T-helper 2 cell (primary cell): Measurements from ENCODE around the gene SCNN1A.
A peak's percentile ranks its signal among the peaks of the same experiment; 100 is the strongest.
"Not testable (repeated sequence)": the region's sequence is repeated elsewhere in the genome, so short reads cannot be mapped to it uniquely, and the experiment has no call there.

Experiments used
- DNase-seq, 5 experiments: peaks; one replicate each; pipeline versions ENCODE4 v3.0.0 to v3.0.0-alpha.2; 2012 to 2022

SCNN1A gene

DNA sequence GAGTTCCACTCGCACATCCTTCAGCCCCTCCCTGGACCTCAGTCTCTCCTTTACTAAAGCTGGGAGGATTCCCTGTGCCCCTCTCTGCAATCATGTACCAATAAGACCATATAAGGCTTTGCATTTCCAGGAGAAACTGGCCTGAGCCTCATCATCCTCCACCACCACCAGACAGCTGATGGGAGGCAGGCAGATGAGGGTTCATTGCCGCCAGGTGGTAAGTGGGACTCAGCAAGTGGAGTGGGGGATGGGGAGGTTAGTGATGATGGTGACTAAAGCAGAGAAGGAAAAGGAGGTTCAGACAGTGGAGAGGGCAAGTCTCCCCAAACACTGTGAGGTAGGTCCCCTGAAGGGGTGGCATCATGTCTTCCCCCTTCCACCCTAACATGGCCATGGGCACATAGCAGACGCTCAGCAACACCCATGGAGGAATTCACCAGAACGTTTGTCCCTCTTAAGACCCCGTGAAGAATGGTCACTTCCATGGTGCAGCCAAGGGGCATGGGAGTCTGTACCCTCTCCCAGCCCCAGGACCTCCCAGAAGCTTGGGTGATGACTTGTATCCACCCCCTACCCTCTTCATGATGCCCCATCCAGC, 29.0 kb downstream of the SCNN1A start:
- no peak for DNase-seq

DNA sequence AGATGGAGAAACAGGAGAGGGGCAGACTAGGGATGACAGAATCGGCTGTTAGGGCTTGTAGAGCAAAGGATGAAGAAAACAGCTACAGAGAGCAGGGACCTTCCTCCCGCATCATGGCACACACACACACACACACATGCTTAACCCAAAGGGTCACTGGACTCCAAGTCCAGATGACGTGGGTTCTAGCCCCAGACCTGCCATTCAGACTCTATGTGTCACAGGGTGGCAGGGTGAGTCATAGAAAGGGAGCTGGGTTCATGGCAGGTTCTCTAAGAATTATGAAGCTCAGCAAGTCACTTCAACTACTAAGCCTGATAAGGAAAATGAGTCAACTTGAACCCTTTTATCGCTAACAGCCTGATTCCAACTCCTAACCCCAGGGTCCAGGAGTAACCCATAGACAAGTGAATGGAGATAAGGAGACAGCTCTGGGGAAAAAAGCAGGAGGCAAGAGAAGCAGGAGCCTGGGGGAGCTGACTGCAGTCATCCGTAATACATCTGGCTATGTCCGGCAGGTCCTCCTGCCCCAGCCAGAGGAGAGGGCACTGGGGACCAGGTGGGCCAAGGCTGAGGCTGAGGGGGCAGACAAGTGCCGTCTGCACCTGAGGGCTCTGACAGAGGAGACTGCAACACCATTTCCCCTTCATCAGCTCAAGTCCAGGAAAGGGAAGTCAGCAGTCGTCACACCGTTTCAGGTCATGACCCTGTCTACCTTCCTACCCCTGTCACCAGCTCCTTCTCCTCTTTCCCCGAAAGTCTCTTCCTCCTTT, 29.9 kb downstream of the SCNN1A start:
- no peak for DNase-seq

DNA sequence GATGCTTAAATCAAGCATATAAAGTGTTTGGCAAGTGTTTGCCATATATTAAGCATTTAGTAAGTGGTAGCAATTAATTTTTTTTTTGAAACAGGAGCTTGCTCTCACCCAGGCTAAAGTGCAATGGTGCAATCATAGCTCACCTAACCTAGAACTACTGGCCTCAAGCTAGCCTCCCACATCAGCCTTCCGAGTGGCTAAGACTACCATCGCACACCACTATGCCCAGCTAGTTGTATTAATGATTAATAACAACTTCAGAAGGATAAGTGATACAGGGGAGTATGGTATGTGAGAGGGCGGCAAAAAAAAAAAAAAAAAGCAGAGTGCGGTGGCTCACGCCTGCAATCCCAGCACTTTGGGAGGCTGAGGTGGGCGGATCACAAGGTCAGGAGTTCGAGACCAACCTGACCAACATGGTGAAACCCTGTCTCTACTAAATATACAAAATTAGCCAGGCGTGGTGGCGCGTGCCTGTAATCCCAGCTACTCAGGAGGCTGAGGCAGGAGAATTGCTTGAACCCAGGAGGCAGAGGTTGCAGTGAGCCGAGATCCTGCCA, 31.2 kb downstream of the SCNN1A start:
- not testable (repeated sequence) for DNase-seq

DNA sequence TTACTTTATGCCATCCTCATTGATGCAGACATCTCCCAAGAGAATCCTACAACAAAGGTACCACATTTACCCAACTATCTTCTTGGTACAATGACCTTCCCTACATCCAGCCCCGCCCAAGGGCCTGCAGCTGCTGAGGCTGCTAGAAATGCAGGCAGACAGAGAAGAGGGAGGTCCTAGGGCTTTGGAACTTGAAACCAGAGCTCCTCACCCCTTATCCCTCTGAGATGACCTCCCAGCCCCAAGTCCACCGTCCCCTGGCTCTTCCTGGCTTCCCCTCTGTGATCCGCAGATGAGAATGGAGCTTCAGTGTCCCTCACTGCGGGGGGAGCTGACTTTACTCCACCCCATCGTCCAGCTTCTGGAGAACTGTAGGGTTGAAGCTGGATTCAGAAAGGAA, 31.8 kb downstream of the SCNN1A start:
- no peak for DNase-seq

DNA sequence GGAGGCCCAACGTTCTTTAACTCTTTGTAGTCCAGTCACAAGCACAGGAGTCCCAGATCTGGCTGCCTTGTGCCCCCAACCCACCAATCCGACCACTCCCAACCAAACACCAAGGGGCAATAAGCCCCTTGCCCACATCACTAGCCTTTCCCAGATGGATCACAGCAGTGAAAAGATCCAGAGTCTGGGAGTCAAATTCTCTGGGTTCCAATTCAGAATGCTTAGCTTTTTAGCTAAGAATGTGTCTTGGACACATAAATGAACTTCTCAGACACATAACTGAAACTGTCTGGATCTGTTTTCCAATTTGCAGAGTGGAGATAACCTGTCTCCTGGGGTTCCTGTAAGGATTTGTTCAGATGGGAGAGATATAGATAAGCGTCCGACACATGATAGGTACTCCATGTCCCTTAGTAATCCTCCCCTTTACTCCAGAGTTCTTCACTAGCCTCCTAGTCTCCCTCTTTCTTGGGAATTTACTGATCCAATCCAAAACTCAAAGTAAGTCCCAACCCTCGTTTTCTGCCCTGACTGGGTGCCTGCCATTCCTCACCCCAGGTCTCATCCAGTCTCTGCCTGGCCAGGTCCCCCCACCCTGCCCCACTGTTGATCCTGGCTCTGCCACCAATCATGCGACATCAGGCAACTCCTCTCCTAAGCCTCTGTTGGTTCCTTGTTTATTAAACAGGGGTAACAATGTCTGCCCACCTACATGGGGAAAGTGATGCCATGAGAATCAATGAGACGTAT, 33.0 kb downstream of the SCNN1A start:
- no peak for DNase-seq

DNA sequence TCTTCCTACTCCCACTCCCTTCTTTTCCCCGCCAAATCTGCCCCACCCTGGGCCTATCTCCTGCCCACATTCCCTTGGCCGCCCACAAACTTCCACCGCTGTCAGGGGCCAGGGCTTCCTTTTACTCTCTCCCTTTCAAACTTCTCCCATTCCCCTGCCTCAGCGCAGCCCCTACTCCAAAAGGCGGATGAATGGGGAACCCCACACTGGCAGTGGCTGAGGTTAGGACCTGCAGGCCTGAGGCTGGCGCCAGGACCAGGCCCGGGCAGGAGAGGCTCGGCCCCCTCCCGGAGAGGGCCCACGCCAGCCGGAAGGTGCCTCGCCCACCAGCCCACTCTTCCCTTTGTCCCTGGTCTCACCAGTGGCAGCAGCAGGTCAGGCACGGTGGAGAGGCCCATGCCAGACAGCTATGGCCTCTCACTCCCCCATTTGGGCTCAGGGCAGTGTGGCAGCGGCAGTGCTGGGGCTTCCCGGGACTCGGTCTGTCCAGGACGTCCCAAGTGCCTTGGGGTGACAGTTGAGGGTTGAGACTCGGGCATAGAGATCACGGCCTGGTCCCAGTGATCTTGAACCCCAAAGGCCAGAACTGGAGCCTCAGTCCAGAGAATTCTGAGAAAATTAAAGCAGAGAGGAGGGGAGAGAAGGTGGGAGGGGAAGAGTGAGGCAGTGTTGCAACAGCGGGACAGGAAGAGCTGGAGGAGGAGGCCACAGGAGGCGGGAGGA, 33.8 kb downstream of the SCNN1A start, which contains the start of gene TNFRSF1A:
TSS of gene TNFRSF1A (minus strand) at position 660 of the 723 bp plus-strand sequence. CDS start at position 398, 262 bp downstream.
- DNase-seq: peak in 2 of 5 experiments; percentile 30 to 74

DNA sequence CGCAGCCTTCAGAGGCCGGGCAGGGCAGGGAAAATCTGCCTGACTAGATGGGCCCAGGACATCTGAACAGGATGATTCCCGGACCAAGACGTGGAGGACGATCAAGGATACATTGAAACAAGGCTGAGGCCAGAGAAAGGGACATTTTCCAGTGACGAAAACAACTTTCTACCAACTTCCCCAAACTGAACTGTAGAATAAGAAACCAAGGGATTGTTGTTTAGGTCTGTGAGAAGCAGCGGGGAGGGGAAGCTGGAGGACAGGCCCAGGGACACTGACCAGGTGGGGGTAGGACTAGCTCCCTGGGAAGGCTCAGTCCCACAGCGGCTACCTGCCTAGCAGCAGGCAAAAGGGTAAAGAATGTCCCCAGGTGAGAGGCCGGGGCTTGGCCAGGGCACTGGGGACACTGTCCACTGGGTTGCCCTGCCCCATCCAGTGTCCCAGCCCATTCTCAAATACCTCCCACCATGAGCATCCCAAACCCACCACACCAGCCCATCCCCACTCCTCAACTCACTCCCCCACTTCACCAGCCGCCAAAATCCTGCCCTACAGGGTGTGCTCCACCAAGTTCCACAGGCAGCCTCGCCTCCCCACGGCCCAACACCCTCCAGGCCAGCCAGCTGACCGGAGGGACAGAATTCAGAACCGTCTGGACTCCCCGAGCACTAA, 34.5 kb downstream of the SCNN1A start:
- DNase-seq: no peak

DNA sequence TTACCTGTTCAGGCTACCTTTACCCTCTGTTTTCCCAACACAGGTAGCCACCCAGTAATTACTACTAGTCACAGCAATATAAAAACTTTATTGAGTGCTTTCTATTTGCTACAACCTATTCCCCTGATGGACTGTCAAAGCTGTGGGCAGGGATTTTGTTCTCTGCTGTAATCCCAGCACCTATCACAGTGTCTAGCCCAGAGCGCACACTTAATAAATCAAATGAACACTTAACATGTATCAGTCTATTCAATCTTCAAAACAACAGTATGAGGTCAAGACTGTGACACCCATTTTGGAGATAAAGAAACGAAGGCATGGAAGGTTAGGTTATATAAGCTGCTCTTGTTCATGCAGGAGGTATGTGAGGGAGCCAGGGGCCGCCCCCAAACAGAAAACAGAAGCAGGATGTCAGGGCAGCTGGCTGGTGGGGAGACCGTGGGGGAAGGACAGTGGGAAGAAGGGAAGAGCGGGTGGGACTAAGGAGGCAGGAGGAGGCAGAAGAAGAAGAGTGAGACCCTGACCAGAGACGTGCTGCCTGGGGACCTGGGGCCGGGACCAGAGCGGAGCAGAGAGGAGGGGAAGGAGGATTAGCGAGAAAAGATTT, 35.2 kb downstream of the SCNN1A start:
- peak in 1 of 5 experiments; percentile 51 for DNase-seq

DNA sequence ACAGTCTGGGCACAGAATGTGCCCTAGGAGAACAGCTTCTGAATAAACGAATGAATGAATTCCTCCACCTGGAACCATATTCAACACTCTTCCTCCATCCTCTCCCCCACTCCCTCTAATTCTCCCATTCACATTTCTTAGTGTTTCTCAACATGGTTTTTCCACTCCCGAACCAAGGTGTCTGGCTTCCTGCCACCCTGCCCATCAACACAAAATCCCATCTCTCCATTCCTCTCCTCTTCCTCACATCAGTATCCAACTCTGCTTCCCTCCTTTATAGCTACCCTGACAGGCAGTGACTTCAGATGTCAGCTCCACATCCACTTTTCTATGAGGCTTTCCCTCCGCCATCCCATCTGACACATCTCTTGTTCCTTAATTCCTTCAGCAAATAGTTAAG, 36.4 kb downstream of the SCNN1A start:
- DNase-seq: no peak

DNA sequence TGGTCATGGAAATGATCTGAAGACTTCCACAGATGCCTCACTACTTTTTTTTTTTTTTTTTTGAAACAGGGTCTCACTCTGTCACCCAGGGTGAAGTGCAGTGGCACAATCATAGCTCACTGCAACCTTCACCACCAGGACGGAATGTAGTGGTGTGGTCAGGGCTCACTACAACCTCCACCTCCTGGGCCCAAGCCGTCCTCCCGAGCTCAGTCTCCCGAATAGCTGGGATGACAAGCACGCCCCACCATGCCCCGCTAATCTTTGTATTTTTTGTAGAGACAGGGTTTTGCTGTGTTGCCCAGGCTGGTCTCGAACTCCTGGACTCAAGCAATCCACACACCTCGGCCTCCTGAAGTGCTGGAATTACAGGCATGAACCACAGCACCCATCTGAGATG, 36.8 kb downstream of the SCNN1A start:
- DNase-seq: not testable (repeated sequence)

DNA sequence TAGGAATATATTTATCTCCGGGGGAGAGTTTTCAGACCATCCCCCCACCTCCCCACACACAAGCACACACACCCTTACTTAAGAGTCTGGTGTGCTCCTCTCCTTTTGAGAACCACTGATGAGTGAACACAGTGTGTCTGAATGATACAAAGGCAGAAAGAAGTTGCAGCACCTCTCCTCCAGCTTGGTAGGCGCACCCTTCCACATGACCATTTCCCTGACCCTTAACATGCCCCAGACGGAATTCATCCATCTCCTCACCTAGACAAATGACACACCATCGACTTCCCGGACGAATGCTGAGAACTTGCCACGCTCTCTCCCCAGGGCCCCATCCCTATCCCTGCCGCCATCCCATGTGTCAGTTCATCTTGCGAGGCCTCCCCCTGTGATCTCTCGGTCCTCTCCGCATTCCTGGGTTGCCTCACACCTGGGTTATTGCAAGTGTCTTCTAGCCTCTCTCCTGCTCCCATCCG, 37.4 kb downstream of the SCNN1A start:
- DNase-seq: peak in 1 of 5 experiments; percentile 53

DNA sequence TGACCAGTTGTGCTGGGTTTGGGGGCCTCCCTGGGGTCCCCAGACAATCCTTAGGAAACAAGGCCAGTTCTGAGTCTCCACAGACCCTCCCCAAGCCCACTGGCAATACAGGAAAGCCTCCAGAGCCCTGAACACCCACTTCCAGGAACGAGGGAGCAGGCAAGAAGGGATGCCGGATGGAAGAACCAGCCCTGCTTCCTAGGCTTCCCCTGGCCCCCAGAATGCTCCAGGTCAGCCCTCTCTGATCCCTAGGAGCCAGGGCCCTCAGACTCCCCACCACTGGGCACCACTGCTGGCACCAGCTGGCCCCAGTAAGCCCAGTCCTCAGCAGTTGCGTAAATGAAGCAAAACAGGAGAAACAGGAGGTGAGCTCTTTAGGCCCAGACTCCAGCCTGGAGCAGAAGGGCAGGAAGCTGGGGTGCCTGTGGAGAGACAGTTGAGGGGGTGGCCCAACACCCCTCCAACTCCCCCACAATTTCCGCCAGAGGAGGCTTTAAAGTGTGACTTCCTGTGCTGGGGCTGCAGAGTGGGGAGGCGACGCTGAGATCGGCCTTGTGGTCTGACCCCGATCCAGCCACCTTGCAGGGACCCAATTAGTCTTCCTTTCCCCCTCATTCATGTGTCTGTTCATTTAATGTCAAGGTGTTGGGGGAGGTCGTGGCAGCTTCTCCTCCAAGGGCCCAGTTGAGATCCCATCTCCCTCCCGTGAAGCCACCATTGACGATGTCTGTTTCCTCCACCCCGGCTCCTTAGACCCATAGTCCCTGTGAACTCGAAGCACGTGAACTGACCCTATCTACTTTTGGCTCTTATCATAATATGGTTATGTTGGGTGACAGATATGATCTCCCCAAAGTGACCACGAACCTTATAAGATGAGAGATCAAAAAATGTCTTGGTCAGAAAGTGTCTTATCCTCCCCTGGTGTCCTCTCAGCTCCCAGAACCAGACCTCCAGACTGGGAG, 38.2 kb downstream of the SCNN1A start:
- DNase-seq: peak in 3 of 5 experiments; percentile 54 to 90 (median 88)

DNA sequence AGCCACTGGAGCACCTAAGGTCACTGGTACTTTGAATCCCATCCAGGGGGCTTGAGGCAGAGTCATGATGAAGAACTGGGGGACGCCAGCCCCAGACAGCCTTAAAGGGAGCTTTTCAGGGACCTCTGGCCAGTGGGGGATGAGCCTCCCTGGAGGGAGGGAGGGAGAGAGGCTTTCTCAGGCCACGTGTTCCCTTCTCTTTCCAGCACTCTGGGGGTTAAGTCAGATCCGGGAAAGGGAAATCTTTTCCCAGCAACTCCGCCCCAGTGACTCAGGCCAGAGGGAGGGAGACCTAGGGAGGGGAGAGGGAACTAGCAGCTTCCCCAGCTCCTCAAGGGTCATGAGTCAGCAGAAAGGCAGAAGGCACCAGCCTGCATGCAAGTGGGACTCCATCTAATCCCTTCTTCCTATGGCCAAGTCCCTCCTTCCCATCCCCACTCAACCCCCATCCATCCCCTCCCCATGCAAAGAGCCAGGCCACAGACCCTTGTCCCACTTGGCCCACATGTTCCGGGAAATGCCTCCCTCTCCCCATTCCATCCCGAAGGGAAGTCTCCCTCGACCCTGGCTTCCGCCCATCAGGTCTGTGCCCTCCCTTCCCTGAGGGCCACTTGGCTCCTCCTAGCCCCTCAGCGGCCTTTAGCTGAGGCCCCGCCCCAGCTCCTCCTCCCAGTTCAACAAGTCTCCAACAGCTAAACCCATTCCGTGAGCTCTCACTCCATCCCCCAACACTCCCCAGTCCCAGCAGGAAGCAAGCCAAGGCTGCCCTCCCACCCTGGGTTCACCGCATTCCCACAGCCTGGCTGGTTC, 39.1 kb downstream of the SCNN1A start:
- peak in 2 of 5 experiments; percentile 30 to 73 for DNase-seq

DNA sequence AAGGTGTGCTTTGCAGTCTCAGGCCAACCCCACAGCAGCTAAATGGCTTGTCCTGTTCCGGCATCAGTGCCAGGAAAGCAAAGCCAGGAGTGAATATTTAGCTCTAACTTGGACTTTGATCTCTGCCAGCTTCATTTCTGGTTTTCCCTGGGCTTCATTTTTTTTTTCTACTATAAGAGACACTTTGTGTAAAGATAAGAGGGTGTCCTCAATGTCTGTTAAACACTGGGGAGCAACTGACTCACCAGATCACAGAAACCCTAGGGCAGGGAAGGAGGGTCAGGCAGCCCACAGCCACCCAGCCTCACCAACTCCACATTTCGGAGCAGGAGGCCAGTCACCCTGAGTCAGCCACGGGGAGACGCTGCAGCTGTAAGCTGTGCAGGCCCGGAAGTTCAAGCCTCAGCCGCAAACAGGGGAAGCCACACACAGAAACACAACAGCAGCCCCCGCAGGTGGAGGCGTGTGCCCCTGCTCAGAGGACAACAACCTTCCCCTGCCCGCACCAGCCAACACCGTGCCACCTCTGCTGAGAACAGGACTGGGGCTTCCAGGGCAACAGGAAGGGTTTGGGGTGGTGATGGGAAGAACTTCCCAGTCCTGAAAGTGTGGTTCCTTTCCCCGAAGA, 39.8 kb downstream of the SCNN1A start:
- peak; percentile 54 to 94 (median 77) for DNase-seq

DNA sequence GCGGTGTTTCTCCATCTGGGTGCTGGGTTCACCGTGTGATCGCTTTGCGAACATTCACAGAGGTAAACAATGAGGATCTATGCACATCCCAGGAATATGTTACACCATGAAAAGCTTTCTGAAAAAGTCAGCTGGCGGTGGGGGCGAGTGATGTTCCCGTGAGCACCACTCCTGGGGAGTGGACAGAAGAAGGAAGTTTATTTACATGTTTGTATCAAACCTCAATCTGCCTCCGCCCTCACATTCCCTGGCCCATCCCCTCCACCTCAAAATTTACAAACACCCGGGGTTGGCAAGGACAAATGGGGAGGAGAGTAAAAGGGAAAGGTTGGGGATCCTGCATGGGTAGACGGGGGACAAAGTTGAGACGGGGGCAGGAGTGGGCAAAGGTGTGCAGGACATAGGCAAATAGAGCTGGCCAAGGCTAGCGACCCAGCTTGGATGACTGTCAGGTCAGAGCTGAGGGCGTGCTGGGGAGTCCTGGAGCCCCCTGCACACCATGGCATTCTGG, 40.4 kb downstream of the SCNN1A start:
- no peak for DNase-seq

DNA sequence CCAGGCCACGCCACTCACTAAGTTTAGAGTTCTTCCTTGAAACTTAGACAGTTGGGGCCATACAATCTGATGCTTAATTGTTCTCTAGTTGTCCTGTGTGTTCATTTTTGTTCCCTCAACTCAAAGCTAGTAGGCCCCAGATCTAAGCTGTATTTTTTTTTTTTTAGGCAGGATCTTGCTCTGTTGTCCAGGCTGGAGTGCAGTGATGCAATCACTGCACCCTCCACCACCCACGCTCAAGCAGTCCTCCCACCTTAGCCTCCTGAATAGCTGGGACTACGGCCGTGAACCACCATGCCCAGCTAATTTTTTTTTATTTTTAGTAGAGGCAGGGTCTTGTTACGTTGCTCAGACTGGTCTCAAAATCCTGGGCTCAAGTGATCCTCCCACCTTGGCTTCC, 41.0 kb downstream of the SCNN1A start:
- no peak for DNase-seq

DNA sequence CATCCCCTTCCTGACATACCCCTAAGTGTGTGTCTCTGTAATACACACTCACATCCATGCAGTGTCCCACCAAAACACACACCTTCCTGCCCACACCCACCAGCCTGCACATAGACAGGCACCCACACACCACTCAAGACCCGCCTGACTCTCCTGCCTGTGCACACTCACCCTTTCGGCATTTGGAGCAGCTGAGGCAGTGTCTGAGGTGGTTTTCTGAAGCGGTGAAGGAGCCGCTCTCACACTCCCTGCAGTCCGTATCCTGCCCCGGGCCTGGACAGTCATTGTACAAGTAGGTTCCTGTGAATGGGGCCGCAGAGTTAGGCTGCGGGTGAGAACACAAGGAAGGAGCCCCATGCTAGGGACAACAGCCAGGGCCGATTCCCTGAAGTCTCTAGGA, 41.8 kb downstream of the SCNN1A start:
- peak in 1 of 5 experiments; percentile 44 for DNase-seq

DNA sequence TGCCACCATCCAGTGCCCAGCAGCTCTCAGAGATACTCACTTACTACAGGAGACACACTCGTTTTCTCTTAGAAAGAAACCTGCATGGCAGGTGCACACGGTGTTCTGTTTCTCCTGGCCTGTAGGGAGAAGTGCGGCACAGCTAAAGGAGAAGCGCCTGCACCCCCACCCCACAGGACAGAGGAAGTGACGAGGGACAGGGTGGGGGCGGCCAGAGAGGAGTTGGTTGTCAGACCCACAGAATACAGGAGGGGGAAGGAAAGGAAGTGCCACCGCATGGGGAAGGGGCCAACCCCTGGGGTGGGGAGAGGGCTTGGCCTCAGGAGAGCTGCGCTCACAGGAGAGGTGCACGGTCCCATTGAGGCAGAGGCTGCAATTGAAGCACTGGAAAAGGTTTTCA, 42.3 kb downstream of the SCNN1A start:
- DNase-seq: no peak
